Uterus (tissue), 2 donors: ENCODE results near the gene PANK2.

Source experiments
- POLR2A ChIP-seq, 2 donors: fragments of 450-650 bp; IDR thresholded peaks; one replicate each; pipeline ENCODE4 v1.6.1; 2016; ENCODE audit warnings: antibody characterized with exemption in 2 of 2, mild to moderate bottlenecking in 1 of 2, moderate library complexity in 1 of 2
- TF ChIP-seq, protein P1 (sequence below), 4 experiments: fragments of 200-600 bp in 2 of 4; fragments of 450-650 bp in 2 of 4; sonication (generic) in 2 of 4; IDR thresholded peaks; one replicate each; pipeline ENCODE4 v1.5.1; 2016 to 2019; ENCODE audit warnings: antibody characterized with exemption in 4 of 4, mild to moderate bottlenecking in 2 of 4, moderate library complexity in 1 of 4

DNA sequence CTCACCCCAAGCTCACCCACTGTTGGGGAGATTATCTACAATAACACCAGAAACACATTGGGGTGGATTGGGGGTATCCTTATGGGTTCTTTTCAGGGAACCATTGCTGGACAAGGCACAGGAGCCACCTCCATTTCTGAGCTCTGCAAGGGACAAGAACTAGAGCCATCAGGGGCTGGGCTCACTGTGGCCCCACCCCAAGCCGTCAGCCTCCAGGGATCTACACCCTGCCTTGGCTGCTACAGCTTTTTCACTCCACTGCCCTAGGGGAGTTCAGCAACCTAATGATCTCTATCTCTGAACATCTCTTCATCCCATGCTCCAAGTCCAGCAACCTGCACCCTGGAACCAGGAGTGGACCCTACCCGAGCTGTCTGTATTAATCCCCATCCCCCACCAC is 21.4 kb upstream of the PANK2 start:
- TF ChIP-seq, protein P1, sequence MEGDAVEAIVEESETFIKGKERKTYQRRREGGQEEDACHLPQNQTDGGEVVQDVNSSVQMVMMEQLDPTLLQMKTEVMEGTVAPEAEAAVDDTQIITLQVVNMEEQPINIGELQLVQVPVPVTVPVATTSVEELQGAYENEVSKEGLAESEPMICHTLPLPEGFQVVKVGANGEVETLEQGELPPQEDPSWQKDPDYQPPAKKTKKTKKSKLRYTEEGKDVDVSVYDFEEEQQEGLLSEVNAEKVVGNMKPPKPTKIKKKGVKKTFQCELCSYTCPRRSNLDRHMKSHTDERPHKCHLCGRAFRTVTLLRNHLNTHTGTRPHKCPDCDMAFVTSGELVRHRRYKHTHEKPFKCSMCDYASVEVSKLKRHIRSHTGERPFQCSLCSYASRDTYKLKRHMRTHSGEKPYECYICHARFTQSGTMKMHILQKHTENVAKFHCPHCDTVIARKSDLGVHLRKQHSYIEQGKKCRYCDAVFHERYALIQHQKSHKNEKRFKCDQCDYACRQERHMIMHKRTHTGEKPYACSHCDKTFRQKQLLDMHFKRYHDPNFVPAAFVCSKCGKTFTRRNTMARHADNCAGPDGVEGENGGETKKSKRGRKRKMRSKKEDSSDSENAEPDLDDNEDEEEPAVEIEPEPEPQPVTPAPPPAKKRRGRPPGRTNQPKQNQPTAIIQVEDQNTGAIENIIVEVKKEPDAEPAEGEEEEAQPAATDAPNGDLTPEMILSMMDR (IDR thresholded peaks at IDR 0.05) = no peak
- no peak for TF ChIP-seq POLR2A (IDR thresholded peaks at IDR 0.05)
